HEK293 (cell line): ENCODE results near the gene FKBP5.

Experiments used
- BCL11A ChIP-seq: fragments of 450-650 bp; formaldehyde crosslinking; IDR thresholded peaks from 2 replicates; pipeline ENCODE4 v1.5.1; 2016; ENCODE audit warnings: low read depth, missing biosample characterization, missing genetic modification characterization
- BCL11B ChIP-seq: fragments of 450-650 bp; formaldehyde crosslinking; IDR thresholded peaks from 2 replicates; pipeline ENCODE4 v1.5.1; 2016; ENCODE audit warnings: low read depth, missing biosample characterization, missing genetic modification characterization
- CTCF ChIP-seq: fragments of 450-650 bp; formaldehyde crosslinking; IDR thresholded peaks from 2 replicates; pipeline ENCODE4 v1.5.1; 2016; ENCODE audit warnings: missing biosample characterization, missing genetic modification characterization
- SCRT1 ChIP-seq: fragments of 450-650 bp; formaldehyde crosslinking; IDR thresholded peaks from 2 replicates; pipeline ENCODE4 v1.5.1; 2016; ENCODE audit warnings: missing biosample characterization, missing genetic modification characterization, borderline replicate concordance
- SCRT2 ChIP-seq: fragments of 450-650 bp; formaldehyde crosslinking; IDR thresholded peaks from 2 replicates; pipeline ENCODE4 v1.5.1; 2016; ENCODE audit warnings: missing biosample characterization, missing genetic modification characterization
- ZBTB21 ChIP-seq: fragments of 450-650 bp; formaldehyde crosslinking; IDR thresholded peaks from 2 replicates; pipeline ENCODE4 v1.5.1; 2017; ENCODE audit warnings: missing biosample characterization, missing genetic modification characterization
- ZBTB44 ChIP-seq: fragments of 450-650 bp; IDR thresholded peaks from 2 replicates; pipeline ENCODE4 v1.5.1; 2018; ENCODE audit warnings: missing biosample characterization, mild to moderate bottlenecking, missing genetic modification characterization
- ZBTB8A ChIP-seq: fragments of 450-650 bp; formaldehyde crosslinking; IDR thresholded peaks from 2 replicates; pipeline ENCODE4 v1.5.1; 2016; ENCODE audit warnings: missing biosample characterization, missing genetic modification characterization
- ZNF48 ChIP-seq: fragments of 450-650 bp; formaldehyde crosslinking; IDR thresholded peaks from 2 replicates; pipeline ENCODE4 v1.5.1; 2016; ENCODE audit warnings: missing biosample characterization, missing genetic modification characterization
- ZNF548 ChIP-seq: fragments of 450-650 bp; formaldehyde crosslinking; IDR thresholded peaks from 2 replicates; pipeline ENCODE4 v1.5.1; 2016; ENCODE audit warnings: missing biosample characterization, missing genetic modification characterization
- ZNF791 ChIP-seq: fragments of 450-650 bp; formaldehyde crosslinking; IDR thresholded peaks from 2 replicates; pipeline ENCODE4 v1.5.1; 2016; ENCODE audit warnings: missing biosample characterization, missing genetic modification characterization

GRCh38 chr6:35688605-35689322, at the start of gene FKBP5:
- TF ChIP-seq SCRT2 (no peak), ZBTB8A (peak; percentile 97), CTCF (tag by site-specific recombination) (no peak), ZBTB44 (tag by site-specific recombination) (no peak), ZNF791 (tag by site-specific recombination) (no peak), SCRT1 (no peak), BCL11A (tag by site-specific recombination) (no peak), ZNF48 (tag by site-specific recombination) (no peak), BCL11B (tag by site-specific recombination) (0 out of 2 replicates have a peak, but pooled peaks have one; percentile 69), ZBTB21 (no peak), ZNF548 (no peak)
